Adrenal gland (tissue), 5 donors: Measurements from ENCODE around the gene MPPED1.

Source experiments
- POLR2A ChIP-seq, 2 donors: fragments of 450-650 bp; IDR thresholded peaks; one replicate each; pipeline ENCODE4 v1.6.1; 2017; ENCODE audit warnings: antibody characterized with exemption in 2 of 2, mild to moderate bottlenecking in 2 of 2, moderate library complexity in 1 of 2
- TF ChIP-seq, protein P1 (sequence below), 6 experiments: fragments of 450-650 bp in 4 of 6; fragments of 200-600 bp in 2 of 6; sonication (generic) in 1 of 6; IDR thresholded peaks; 1 replicate in 5 of 6; 2 replicates in 1 of 6; pipeline versions ENCODE4 v1.5.1 to v1.8.0; 2016 to 2021; ENCODE audit warnings: antibody characterized with exemption in 6 of 6, mild to moderate bottlenecking in 2 of 6, moderate library complexity in 1 of 6
- donor health status: DM: no; HTN: no; CAD: no.

DNA sequence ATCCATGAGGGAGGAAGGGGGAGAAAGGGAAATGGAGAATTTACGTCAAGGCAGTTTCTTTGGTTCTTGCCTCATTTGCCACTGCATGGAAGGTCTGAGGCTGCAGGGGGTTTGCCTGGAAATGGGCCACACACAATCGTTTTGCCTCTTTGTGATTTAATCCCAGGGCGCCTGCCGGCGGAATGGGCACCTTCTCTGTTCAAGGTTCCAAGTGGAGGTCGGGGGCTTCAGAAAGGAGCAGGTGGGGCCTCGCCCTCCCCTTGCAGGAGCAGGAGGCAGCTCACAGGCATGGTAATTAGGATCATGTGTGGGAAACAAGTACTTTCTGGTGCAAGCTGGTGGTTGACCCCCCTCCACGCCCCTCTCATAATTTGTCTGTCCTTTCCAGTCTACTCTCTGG is 29.9 kb downstream of the MPPED1 start:
- no peak for TF ChIP-seq POLR2A (IDR thresholded peaks at IDR 0.05)
- TF ChIP-seq, protein P1, sequence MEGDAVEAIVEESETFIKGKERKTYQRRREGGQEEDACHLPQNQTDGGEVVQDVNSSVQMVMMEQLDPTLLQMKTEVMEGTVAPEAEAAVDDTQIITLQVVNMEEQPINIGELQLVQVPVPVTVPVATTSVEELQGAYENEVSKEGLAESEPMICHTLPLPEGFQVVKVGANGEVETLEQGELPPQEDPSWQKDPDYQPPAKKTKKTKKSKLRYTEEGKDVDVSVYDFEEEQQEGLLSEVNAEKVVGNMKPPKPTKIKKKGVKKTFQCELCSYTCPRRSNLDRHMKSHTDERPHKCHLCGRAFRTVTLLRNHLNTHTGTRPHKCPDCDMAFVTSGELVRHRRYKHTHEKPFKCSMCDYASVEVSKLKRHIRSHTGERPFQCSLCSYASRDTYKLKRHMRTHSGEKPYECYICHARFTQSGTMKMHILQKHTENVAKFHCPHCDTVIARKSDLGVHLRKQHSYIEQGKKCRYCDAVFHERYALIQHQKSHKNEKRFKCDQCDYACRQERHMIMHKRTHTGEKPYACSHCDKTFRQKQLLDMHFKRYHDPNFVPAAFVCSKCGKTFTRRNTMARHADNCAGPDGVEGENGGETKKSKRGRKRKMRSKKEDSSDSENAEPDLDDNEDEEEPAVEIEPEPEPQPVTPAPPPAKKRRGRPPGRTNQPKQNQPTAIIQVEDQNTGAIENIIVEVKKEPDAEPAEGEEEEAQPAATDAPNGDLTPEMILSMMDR (IDR thresholded peaks at IDR 0.05): no peak
